GM19023 (cell line): ENCODE data around the gene PTGES3L.

Source experiments
- ATAC-seq: cut with Tn5 transposase; IDR thresholded peaks from one replicate; pipeline ENCODE4 v1.9.1; 2021; ENCODE audit warnings: mild to moderate bottlenecking, moderate library complexity; ENCODE audit not compliant: unreplicated experiment

The PTGES3L gene

DNA sequence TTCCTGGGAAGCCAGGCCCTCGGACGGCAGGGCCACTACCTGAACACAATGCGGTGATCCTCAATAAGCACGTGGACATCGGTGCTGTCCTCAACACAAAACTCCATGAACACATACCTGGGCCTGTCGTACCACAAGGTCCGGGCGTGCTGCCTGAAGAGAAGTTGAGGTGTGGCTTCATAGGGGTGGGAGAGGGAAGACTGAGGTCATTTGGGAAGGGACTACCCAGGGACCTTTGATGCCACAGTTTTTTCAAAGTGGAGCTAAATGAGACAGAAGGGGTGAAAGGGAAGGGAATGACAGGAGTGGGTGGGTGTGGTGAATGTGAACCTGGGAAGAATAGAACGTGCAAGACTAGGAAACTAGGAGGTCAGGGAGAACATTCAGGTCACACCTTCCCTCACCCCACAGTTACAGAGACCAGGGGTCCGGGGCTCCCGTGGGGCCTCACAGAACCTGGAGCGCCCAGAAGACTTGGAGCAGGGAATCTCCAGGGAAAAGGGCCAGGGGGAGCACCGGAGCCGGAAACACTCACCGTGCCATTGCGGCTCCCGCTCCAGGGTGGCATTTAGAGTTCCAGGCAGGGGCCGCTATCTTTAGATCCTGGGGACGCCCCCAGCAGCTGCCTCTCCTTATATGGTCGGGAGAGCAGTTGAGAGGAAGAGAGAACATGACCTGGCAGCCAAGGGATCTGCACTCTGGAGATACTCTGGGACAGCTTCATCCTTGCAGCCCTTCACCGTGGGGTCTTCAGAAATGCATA, at the start of gene PTGES3L:
Gene PTGES3L, minus strand, starts transcription at position 570 of the 763 bp plus-strand sequence. Its CDS starts 27 bp downstream, at position 543.
- peak; percentile 34 for ATAC-seq

- no peak for ATAC-seq
Observed at GRCh38 chr17:43028221-43028861, 48.5 kb upstream of the PTGES3L start.

DNA sequence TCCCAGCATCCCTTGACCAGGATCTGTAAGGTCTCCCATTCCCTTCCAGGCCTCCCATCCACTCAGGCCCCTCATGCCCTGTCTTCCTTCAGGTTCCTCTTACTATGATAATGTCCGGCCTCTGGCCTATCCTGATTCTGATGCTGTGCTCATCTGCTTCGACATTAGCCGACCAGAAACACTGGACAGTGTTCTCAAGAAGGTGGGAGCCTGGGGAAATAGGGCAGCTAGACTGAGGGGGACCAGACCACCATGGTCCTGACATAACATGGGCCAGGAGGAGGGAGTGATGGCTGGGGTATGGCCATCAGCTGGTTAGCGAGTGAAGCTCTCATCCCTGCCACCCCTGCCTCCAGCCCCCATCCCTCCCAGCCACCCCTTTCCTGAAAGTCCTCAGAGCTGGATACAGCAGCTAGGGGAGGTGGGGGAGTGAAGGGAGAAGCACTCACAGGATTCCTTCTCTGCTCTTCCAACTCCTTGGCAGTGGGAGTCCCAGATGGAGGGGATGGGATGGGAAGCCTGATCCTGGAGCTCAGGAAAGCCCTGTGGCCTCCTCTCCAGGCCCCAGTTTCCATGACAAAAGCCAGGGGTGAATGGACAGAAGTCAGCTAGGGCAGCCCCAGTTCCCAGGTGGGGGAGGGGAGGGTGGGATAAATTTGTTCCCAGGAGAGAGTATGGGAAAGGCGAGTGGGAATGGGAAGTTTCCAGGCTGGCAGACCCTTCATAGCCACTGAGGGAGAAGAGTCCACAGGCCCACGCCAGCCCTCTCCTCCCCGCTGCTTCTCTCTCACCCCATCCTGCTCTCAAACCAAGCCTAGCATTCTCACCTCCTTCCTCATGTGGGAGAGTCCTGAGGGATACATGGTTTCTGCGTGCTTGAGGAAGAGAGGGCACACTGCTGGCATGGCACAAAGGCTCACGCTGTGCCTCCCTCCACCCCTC, 47.5 kb upstream of the PTGES3L start:
- no peak for ATAC-seq

GRCh38 chr17:43026595-43026994, 46.7 kb upstream of the PTGES3L start:
- no peak for ATAC-seq

- ATAC-seq = no peak
Observed at GRCh38 chr17:43025766-43026537, 46.1 kb upstream of the PTGES3L start.

GRCh38 chr17:43025290-43025657, 45.4 kb upstream of the PTGES3L start:
- ATAC-seq = no peak

GRCh38 chr17:43024407-43025289, 44.8 kb upstream of the PTGES3L start, which contains the start of gene RND2:
TSS of gene RND2 (plus strand) at chr17:43025231. CDS start at chr17:43025348, 117 bp downstream.
- no peak for ATAC-seq

DNA sequence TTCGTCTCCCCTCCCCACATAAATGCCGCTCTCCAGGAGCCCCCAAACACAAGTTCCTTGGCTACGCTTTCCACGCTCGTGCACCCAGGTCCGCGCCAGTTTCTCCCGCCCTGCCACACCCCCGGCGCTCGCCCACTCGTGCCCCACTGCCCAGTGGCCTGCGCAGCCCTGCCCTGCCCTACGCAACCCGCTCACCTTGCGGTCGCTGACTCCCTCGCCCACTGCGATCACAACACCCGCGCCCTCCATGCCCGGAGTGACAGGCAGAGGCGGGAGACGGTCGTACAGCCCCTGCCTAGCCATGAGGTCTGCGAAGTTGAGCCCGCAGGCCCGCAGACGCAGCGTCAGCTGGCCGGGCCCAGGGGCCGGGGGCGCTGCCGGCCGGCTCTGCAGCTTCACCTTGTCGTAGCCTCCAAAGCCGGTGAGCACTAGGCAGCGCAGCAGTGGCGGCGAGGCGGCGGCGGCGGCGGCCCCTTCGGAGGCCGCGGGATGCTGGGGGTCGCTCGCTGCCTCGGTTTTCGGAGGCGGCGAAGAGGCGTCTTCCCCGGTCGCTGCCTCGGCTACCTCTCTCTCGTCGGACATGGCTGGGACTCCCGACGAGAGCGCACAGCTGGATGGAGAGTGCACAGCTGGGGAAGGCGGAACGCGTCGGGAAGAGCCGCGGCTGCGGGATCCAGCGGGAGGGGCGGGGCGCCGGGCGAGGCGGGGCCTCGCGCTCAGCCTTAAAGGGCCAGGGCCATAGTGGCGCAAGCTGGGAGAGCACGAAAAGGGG, 42.0 kb upstream of the PTGES3L start, which contains the start of gene VAT1:
Gene VAT1, minus strand, starts transcription at position 645 of the 772 bp plus-strand sequence. Its CDS starts 63 bp downstream, at position 582.
- no peak for ATAC-seq

GRCh38 chr17:43020789-43021740, 41.2 kb upstream of the PTGES3L start:
- ATAC-seq = no peak

DNA sequence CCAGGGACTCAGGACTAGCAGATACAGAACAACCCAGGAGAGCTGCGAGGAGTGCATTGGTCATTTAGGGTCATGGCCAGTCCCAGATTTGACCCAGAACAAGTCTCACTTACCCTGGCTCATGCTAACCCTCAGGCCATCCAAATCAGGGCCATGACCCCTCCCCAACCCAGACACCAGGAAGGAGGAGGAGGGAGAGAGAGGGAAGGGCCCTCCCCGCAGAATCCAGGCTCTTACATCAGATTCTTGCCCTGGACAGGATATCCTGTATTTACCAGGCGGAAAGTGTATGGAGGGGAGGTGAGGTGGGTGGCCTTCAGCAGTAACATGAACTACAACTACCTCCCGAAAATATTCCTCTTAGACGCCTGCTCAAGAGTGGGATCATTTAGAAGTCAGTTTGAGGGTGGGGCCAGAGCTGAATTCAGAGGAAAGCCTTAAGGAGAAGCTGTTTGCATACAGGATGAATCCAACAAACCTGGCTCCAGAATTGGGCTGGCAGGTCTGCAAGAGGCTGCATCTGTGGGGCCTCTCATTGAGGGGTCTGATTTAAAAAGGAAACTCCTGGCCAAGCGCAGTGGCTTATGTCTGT, 40.2 kb upstream of the PTGES3L start:
- no peak for ATAC-seq

GRCh38 chr17:43019418-43019817, 39.5 kb upstream of the PTGES3L start:
- ATAC-seq = no peak

DNA sequence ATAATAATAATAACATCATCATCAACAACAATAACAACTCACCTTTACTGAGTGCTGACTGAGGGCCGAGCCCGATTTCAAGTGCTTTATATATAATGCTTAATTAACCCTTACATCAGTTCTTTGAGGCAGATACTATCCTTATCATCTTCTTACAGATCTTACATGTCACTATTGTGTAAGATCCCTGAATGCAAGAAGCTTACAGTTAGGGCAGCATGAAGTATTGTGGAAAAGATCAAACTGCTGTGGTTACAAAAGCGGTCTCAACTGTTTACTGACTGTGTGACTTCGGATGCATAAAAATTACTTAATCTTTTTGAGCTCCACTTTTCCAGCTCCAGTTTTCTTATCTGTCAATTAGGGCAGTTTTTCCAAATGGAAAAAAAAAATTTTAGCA, 39.1 kb upstream of the PTGES3L start:
- no peak for ATAC-seq

DNA sequence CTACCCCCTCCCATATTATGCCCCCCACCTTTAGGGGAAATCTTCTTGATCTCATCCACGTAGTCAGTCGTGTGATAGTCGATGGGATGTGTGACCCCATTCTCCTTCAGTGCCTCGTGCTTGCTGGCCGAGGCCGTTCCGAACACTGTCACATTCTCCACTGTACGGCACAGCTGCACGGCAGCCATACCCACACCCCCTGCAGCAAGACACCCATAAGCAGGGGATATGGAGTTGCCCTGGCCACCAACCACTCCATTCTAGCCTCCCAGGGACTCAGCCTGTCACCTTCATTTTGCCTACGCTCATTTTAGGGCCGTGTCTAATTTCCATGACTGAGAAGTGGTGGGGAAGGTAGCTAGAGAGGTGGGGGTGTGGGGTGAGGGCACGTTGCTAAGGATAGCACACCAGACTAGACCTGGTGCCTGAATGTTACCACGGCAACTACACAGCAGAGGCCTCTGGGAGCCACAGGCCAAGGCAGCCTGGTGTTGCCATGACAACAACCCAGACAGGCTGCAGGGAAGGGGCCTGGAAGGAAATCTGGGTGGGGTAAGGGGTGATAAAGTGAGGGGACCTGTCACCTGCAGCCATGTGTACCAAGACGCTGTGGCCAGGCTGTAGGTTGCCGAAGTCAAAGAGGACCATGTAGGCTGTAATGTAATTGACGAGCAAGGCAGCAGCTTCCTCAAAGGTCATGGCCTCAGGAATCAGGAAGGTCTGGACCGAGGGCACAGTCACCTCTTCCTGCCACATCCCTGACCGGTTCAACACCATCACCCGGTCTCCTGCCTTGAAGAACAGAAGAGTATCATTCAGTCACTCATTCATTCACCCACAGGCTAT, 38.4 kb upstream of the PTGES3L start:
- ATAC-seq = no peak

DNA sequence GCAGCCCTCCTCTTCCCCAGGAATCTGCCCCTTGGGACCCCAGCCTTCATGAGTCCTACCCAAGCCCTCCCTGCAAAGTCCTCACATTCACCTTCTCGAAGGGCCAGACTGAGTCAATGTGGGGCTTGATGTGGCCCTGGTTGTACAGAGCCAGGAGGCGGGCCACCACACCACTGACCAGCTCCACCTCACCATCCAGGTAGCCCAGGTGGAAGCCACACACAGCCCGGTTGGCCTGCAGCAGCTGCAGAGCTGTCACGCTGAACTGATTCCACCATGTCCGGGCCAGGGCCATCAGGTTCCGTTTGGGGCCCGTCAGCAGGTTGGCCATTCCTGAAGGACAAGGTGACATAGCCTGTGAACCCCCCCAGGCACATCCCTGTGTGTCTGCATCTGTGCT, 36.3 kb upstream of the PTGES3L start:
- no peak for ATAC-seq

GRCh38 chr17:43015579-43015978, 35.7 kb upstream of the PTGES3L start:
- no peak for ATAC-seq
